Mesenchymal stem cell (in vitro differentiated cells and primary cell): ENCODE measurements around the gene GSTA4.

Experiments
- DNase-seq: peaks from one replicate; pipeline ENCODE4 v3.0.0-alpha.2; 2013
- H2AFZ ChIP-seq: one replicate; pipeline ENCODE4 v1.6.1; 2013; ENCODE audit warnings: low read depth, mild to moderate bottlenecking, control low read depth, inconsistent platforms, low read length, moderate library complexity
- H2AK5ac ChIP-seq: 2 replicates; pipeline ENCODE4 v1.6.1; 2013; ENCODE audit warnings: low read length, moderate library complexity, mild to moderate bottlenecking, inconsistent platforms; ENCODE audit not compliant: severe bottlenecking
- H2BK120ac ChIP-seq: one replicate; pipeline ENCODE4 v1.6.1; 2013; ENCODE audit warnings: low read depth, mild to moderate bottlenecking, inconsistent platforms, low read length, moderate library complexity
- H2BK12ac ChIP-seq, 2 experiments: one replicate each; pipeline ENCODE4 v1.6.1; 2013; ENCODE audit warnings: inconsistent platforms in 2 of 2, low read length in 2 of 2, mild to moderate bottlenecking in 2 of 2, moderate library complexity in 2 of 2, control low read depth in 1 of 2
- H2BK15ac ChIP-seq: one replicate; pipeline ENCODE4 v1.6.1; 2013; ENCODE audit warnings: mild to moderate bottlenecking, low read depth, inconsistent platforms; ENCODE audit not compliant: poor library complexity, severe bottlenecking
- H2BK5ac ChIP-seq: 2 replicates; pipeline ENCODE4 v1.6.1; 2013; ENCODE audit warnings: low read depth, mild to moderate bottlenecking, low read length, control low read depth, inconsistent platforms; ENCODE audit not compliant: poor library complexity, severe bottlenecking
- H3K14ac ChIP-seq, 2 experiments: one replicate each; pipeline ENCODE4 v1.6.1; 2013; ENCODE audit warnings: inconsistent platforms in 2 of 2, low read length in 2 of 2, control low read depth in 1 of 2, mild to moderate bottlenecking in 1 of 2, moderate library complexity in 1 of 2
- H3K18ac ChIP-seq, 2 experiments: one replicate each; pipeline ENCODE4 v1.6.1; 2013; ENCODE audit warnings: inconsistent platforms in 2 of 2, low read length in 2 of 2, control low read depth in 1 of 2, low read depth in 1 of 2, mild to moderate bottlenecking in 1 of 2
- H3K23ac ChIP-seq, 2 experiments: one replicate each; pipeline ENCODE4 v1.6.1; 2013; ENCODE audit warnings: inconsistent platforms in 2 of 2, low read length in 2 of 2, mild to moderate bottlenecking in 2 of 2, moderate library complexity in 2 of 2, control low read depth in 1 of 2
- H3K27ac ChIP-seq: 2 replicates; pipeline ENCODE4 v1.5.1; 2013; ENCODE audit warnings: mild to moderate bottlenecking, moderate library complexity, low read length, control low read depth, inconsistent platforms; ENCODE audit not compliant: poor library complexity, severe bottlenecking
- H3K27me3 ChIP-seq, 2 experiments: 2 replicates each; pipeline versions ENCODE4 v1.6.1 to v1.7.0; 2013; ENCODE audit warnings: low read length in 2 of 2, mild to moderate bottlenecking in 2 of 2, moderate library complexity in 2 of 2, control low read depth in 1 of 2, inconsistent platforms in 1 of 2; ENCODE audit not compliant: control insufficient read depth in 1 of 2, insufficient read depth in 1 of 2
- H3K36me3 ChIP-seq, 2 experiments: 2 replicates each; pipeline versions ENCODE4 v1.6.1 to v1.7.0; 2013; ENCODE audit warnings: low read length in 2 of 2, control low read depth in 1 of 2, inconsistent platforms in 1 of 2, low read depth in 1 of 2, mild to moderate bottlenecking in 1 of 2; ENCODE audit not compliant: insufficient read depth in 2 of 2, control insufficient read depth in 1 of 2
- H3K4ac ChIP-seq, 2 experiments: one replicate each; pipeline ENCODE4 v1.6.1; 2013; ENCODE audit warnings: inconsistent platforms in 2 of 2, low read length in 2 of 2, mild to moderate bottlenecking in 2 of 2, moderate library complexity in 2 of 2, control low read depth in 1 of 2, low read depth in 1 of 2
- H3K4me1 ChIP-seq: 2 replicates; pipeline ENCODE4 v1.6.1; 2013; ENCODE audit warnings: low read depth, low read length, control low read depth; ENCODE audit not compliant: control insufficient read depth, insufficient read depth
- H3K4me2 ChIP-seq: 2 replicates; pipeline ENCODE4 v1.6.1; 2013; ENCODE audit warnings: low read length, mild to moderate bottlenecking, inconsistent platforms; ENCODE audit not compliant: poor library complexity, severe bottlenecking
- H3K4me3 ChIP-seq, 2 experiments: 2 replicates each; pipeline versions ENCODE4 v1.5.1 to v1.7.0; 2013; ENCODE audit warnings: low read length in 2 of 2, mild to moderate bottlenecking in 2 of 2, control low read depth in 1 of 2, low read depth in 1 of 2; ENCODE audit not compliant: insufficient read depth in 1 of 2
- H3K79me1 ChIP-seq: replicated peaks from 2 replicates; pipeline ENCODE4 v1.6.1; 2013; ENCODE audit warnings: mild to moderate bottlenecking, control low read depth, low read length, inconsistent platforms; ENCODE audit not compliant: poor library complexity, severe bottlenecking
- H3K9ac ChIP-seq: 2 replicates; pipeline ENCODE4 v1.7.0; 2013; ENCODE audit warnings: mild to moderate bottlenecking, low read length, moderate library complexity
- H3K9me3 ChIP-seq: 2 replicates; pipeline ENCODE4 v1.7.0; 2013; ENCODE audit warnings: mild to moderate bottlenecking, low read length; ENCODE audit not compliant: control insufficient read depth
- H4K8ac ChIP-seq: one replicate; pipeline ENCODE4 v1.6.1; 2013; ENCODE audit warnings: inconsistent platforms, mild to moderate bottlenecking, low read length, moderate library complexity
- H4K91ac ChIP-seq: one replicate; pipeline ENCODE4 v1.6.1; 2013; ENCODE audit warnings: mild to moderate bottlenecking, low read length, inconsistent platforms
- WGBS: methylation state at CpG from one replicate; pipeline ENCODE4 v1.1.7; 2013; ENCODE audit warnings: mixed read lengths; 5-methylcytosine and 5-hydroxymethylcytosine counted together

The GSTA4 gene

GRCh38 chr6:52931351-52931750 is 63.7 kb downstream of the GSTA4 start:
- no peak overlapping the region for H3K4me3 ChIP-seq
- H4K8ac ChIP-seq, result no peak overlapping the region
- H2BK120ac ChIP-seq, result no peak overlapping the region
- no peak overlapping the region for H3K14ac ChIP-seq
- H4K91ac ChIP-seq, result no peak overlapping the region
- no peaks in the 10 kb centered on the region for H3K79me1 ChIP-seq
- H3K9me3 ChIP-seq, result no peaks in the 10 kb centered on the region
- H2BK15ac ChIP-seq, result no peak overlapping the region
- H3K36me3 ChIP-seq, result no peaks in the 10 kb centered on the region
- H3K27ac ChIP-seq, result no peak overlapping the region
- H3K23ac ChIP-seq, result no peak overlapping the region
- no peak overlapping the region for H2AK5ac ChIP-seq
- H2BK5ac ChIP-seq, result no peak overlapping the region
- no peak for DNase-seq
- no peak overlapping the region for H3K4ac ChIP-seq
- H3K9ac ChIP-seq, result no peak overlapping the region
- H3K27me3 ChIP-seq, result no peaks in the 10 kb centered on the region
- no peak overlapping the region for H2AFZ ChIP-seq
- no peak overlapping the region for H3K4me2 ChIP-seq
- H3K4me1 ChIP-seq, result no peaks in the 10 kb centered on the region
- no peak overlapping the region for H3K18ac ChIP-seq
- no peak overlapping the region for H2BK12ac ChIP-seq
- 92% methylated on average over 2 of the region's 2 CpGs for WGBS

- H3K4ac ChIP-seq, result peak overlapping the region; percentile 9 to 86
- no peak overlapping the region for H3K23ac ChIP-seq
- 89% methylated on average over 6 of the region's 6 CpGs for WGBS
- no peak overlapping the region for H2AFZ ChIP-seq
- H2AK5ac ChIP-seq, result peak overlapping the region; percentile 43
- no peak overlapping the region for H3K4me2 ChIP-seq
- H2BK120ac ChIP-seq, result no peak overlapping the region
- no peaks in the 10 kb centered on the region for H3K27me3 ChIP-seq
- peak overlapping the region; percentile 46 for H3K9ac ChIP-seq
- H4K8ac ChIP-seq, result peak overlapping the region; percentile 78
- H3K18ac ChIP-seq, result peak overlapping the region; percentile 71 to 85
- H3K9me3 ChIP-seq, result no peaks in the 10 kb centered on the region
- no peaks in the 10 kb centered on the region for H3K79me1 ChIP-seq
- no peaks in the 10 kb centered on the region for H3K36me3 ChIP-seq
- no peak overlapping the region for H2BK5ac ChIP-seq
- H3K27ac ChIP-seq, result no peak overlapping the region
- H2BK12ac ChIP-seq, result peak overlapping the region; percentile 87 to 96
- peak overlapping the region in 1 of 2 experiments; percentile 44 for H3K4me3 ChIP-seq
- no peaks in the 10 kb centered on the region for H3K4me1 ChIP-seq
- H3K14ac ChIP-seq, result peak overlapping the region in 1 of 2 experiments; percentile 62
- H2BK15ac ChIP-seq, result no peak overlapping the region
- H4K91ac ChIP-seq, result no peak overlapping the region
- DNase-seq, result peak; percentile 81
These were observed 65.5 kb downstream of the GSTA4 start for GRCh38 chr6:52929321-52930164.
